Measurements from ENCODE around the gene S100A11.
"Not testable (repeated sequence)": the region's sequence is repeated elsewhere in the genome, so short reads cannot be mapped to it uniquely, and the experiment has no call there.

Gene S100A11

DNA sequence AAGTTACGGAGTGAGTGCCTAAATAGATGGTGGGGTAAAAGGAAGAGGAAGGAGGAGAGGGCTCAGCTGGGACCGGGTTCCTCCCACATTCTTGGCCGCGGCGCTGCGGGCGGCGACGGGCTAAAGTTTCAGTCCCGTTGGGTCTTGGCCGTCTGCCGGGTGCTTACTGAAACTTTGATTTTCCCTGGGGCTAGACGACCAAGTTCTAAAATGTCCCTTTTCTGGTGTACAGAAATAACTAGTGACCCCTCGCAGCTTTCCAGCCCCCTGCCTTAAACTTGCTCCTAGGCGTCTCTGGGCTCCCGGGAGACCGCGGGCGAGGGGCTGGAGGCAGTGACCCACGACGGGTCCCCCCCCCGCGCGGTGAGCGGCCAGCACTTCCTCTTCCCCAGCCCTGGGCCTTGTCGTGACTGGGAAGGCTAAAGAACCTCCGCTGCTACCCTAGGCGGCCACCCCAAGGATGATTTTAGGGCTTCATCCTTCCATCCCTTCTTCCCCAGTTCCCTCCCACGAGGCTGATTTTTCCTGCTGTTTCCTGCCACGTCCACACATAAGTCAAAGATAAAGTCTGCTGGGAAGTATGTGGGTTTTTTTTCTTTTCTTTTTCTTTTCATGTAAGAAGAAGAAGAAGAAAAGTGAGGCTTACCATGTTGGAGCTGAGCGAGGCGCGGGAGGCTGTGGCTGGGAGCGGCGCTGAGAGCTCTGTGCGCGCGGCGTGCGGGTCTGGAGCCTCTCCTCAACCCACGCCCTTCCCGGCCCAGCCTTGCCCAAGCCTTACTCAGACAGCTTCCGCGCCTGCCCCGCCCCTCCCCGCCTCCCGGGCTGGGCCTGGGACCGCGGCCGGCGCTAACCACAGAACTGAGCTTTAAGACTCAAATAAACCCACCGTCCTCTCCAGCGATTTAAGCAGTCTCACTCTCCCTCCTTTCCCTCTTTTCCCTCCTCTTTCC lies at the start of gene S100A11:
Gene S100A11 (minus strand): TSS at position 738 of the 950 bp plus-strand sequence. CDS start 89 bp downstream, at position 649.
- no peak for FAIRE-seq

DNA sequence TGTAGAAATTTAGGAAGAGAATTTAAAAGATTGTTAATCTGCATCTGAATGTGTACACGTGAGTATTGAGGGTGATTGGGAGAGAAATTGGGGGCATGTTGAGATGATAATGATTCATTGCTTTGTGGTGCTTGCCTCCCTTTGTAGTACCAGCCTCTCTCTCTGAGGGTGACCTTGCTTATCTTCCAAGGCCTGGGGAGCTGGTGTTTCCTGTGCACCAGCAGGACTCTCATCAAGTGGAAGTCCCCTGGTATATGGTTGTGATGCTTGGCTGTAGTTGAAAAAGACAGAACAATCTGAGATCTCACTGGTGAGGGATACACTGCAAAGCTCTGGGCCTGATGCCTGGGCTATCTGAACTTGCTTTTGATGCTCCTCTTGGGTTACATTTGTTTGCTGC lies 48.0 kb upstream of the S100A11 start:
- FAIRE-seq: no peak

DNA sequence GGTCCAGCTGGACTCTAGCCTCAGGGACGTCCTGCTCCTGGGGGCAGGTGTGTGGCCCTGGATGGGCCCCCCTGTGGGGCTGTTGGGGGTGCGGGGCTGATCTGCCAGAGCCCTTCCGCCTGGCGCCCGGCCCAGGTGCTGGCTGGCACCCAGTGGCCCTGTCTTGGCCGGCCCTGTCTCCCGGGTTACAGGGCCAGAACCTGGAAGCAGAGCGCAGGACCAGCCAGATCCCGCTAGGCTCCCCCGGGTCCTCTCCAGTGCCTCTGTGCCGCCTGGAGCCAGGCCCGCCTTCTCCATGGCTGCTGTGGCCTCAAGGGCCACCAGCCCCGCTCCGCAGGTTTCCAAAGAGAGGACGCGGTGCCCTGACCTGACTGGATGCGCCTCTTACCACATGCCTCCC lies 44.2 kb upstream of the S100A11 start:
- not testable (repeated sequence) for FAIRE-seq

DNA sequence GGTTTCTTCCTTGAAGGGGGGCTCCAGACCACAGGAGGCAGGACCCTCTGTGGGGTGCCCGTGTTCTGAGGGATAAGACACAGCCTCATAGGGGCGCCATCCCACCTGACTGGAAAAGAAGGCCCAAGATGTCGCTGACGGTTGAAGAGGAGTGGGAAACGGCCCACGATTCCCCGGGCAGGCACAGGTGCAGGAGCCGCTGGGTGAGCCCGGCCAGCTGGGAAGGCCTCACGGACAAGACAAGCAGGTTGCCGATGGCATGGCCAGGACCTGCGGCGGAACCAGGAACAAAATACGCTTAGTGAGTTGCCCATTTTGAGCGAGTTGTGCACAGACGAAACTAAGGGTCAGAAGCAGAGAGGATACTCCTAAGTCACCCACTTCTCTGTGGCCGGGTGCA lies 43.7 kb upstream of the S100A11 start:
- not testable (repeated sequence) for FAIRE-seq

DNA sequence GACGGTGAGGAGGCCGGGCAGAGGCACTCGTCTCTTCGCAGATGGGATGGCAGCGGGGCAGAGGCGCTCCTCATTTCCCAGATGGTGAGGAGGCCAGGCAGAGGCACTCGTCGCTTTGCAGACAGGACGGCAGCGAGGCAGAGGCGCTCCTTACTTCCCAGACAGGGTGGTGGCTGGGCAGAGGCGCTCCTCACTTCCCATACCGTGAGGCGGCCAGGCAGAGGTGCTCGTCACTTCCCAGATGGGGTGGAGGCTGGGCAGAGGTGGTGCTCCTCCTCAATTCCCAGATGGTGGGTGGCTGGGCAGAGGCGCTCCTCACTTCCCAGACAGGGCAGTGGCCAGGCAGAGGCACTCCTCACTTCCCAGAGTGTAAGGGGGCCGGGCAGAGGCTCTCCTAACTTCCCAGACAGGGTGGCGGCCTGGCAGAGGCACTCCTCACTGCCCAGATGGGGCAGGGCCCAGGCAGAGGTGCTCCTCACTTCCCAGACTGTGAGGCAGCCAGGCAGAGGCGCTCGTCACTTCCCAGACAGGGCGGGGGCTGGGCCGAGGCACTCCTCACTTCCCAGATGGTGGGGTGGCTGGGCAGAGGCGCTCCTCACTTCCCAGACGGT lies 42.1 kb upstream of the S100A11 start:
- FAIRE-seq: no peak

- no peak for FAIRE-seq
Measured at GRCh38 chr1:152072311-152072710, 35.5 kb upstream of the S100A11 start.

GRCh38 chr1:152071123-152071522 lies 34.3 kb upstream of the S100A11 start:
- no peak for FAIRE-seq

GRCh38 chr1:152067929-152068328 lies 31.1 kb upstream of the S100A11 start:
- no peak for FAIRE-seq

DNA sequence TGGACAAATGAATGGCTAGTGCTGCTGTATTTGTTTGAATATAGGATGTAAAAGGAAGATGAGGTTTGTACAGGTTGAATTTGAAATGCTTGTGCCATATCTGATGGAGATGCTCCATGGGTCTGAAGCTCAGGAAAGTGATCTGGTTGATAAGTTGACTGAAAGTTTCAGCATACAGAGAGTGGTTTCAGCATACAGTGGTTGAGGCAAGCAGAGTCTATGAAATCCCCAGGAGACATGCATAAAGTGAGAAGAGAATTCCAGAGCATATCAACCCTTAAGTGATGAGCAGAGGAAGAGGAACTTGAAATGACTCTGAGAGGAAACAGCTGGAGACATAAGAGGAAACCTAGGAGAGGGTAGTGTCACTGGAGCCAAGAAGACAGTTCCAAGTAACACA lies 30.3 kb upstream of the S100A11 start:
- FAIRE-seq: no peak

DNA sequence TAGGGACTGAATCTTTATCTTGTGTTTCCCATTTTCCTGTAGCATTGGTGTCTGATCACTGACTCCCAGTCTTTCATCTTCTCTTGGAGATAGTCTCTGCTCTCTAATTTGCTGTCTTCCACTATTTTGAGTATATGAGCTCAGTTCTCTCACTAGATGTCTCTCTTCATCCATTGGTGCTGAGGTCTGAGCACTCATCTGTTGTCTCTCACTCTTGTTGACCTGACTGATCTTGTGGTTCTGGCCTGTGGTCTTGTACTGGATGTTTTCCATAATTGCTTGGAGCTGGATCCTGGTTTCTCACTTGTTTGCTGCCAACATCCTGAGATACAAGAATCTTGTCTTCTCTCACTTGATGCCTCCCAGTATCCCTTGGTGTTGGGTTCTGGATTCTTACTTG lies 25.1 kb upstream of the S100A11 start:
- FAIRE-seq: no peak

GRCh38 chr1:152053375-152053774 lies 16.6 kb upstream of the S100A11 start:
- FAIRE-seq: no peak

DNA sequence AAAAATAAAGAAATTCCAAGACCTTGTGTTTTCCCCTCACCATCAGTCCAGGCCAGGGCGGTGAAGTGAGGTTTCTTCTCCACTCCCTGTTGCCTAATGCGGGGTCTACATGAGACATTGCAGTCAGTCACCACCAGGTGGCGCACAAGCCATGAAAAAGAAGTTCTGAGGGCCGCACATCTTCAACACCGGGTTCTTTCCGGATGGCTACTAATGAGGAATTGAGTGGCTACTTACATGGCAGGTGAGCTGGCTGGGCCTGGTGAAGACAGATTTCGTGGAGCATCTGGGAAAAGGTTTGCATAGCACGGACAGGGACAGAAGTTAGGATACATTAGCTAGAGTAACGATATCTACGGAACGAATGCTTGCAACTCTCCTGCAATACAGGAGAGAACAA lies 15.8 kb upstream of the S100A11 start:
- peak; percentile 89 for FAIRE-seq

DNA sequence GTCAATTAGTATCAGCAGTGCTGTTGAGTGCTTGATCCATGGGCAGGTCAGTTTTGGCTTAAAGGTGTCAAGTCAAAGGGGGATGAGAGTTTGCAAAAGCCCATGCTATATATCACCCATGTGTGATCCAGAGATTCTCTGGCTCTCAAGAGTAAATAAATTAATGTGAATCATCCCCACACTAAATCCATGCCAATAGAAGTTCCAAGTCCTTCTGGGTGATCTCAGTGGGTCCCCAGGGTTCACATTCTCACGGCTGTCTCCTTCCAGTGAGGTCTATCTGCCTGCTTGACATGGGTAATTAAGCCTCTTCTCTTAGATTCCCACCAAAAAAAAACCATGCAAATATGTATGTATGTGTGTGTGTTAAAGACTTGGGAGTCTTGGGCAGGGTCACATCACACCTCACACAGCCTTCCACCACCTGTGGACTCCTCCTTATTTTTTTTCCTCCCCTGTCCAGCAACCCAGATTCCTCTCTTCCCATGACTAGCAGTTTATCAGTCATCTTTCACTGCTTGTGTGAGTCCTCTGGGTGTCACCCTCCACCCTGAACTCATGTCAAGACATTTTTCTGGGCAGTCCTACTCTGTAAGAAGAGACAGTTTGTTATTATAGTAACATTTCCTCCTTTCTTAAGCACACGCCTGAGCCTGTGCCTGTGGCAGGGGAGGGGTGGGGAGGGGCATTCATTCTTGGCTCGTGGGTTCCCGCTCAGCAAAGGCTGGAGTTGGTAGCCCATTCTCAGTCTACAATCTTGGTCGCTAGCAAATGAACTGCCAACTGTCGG lies 14.3 kb upstream of the S100A11 start:
- no peak for FAIRE-seq

GRCh38 chr1:152049291-152050083 lies 12.7 kb upstream of the S100A11 start:
- no peak for FAIRE-seq

DNA sequence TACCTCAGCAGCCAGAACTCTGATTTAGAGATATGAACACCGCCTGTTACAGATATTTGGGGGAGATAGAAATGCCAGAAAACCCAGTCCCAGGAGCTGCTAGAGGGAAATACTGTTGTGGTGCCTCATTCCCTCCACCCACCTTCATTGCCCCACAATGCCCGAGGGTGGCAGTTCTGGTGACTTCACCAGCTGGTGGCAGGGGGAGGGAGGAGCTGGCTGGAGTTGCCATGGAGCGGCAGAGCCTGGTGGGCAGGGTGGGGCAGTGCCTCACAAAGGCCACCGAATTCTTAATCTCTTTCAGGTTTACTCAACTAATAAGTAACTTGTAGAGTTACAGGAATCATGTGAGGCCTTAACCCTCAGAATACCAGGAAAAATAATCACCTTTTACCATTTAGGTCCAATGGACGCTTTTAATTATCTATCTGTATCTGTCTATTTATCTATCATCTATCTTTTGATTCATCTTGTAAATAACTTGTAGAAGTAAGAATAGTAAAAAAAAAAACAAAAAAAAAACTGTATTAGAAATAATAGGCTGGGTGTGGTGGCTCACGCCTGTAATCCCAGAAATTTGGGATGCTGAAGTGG lies 11.7 kb upstream of the S100A11 start:
- FAIRE-seq: no peak

GRCh38 chr1:152047730-152048415 lies 11.1 kb upstream of the S100A11 start:
- FAIRE-seq: no peak

DNA sequence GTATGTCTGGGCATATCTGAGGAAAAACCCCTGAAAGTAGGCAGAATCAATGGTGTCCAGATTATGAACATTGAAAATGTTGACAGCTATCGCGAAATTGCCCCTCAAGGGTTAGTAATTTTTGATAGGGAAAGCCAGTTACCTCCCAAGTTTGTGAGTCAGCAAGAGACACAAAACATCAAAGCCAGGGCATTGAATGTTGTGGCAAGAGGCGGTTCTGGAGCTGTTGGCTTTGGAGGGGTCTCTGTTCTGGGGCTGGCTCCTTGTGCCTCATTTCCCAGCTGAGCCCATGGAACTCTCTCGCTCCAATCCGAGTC lies 10.6 kb upstream of the S100A11 start:
- no peak for FAIRE-seq

- FAIRE-seq: no peak
Measured at GRCh38 chr1:152044386-152044785, 7.6 kb upstream of the S100A11 start.

DNA sequence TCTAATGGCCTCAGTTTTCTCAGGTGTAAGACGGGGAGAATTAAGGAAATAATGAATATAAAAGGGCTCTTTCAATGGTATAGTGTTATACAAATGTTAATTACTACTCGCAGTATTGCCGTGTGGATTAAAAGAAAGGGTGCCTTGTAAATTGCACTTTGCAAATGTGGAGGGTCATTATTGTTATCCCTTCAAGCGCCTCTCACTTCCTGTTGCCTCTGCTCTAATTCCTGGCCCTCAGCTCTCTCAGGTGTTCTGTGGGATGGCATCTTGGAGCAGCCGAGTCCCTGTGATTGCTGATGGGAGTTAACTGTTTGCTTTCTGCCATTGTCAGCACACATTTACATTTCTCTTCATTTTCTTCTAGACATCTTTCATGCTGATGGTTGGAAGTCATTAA lies 7.1 kb upstream of the S100A11 start:
- no peak for FAIRE-seq

GRCh38 chr1:152042030-152042429 lies 5.2 kb upstream of the S100A11 start:
- no peak for FAIRE-seq

DNA sequence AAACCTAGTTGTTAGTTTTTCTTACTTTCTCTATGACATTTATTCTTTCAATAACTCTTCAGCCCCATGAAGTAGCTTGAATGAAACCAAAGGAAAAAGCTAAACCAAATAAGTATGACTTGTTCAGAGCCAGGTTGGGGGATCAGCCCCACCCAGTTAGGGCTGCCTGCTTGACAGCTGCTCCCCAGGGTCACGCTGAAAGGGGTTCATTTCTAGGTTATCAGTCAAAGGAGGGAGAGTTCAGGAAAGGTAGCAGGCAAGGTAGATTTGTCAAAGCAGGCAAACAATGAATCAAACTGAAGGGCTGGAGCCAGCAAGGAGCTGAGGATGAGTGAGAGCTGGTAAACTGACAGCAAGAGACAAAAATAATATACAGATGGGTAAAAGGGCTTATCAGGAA lies 3.1 kb upstream of the S100A11 start:
- FAIRE-seq: no peak

DNA sequence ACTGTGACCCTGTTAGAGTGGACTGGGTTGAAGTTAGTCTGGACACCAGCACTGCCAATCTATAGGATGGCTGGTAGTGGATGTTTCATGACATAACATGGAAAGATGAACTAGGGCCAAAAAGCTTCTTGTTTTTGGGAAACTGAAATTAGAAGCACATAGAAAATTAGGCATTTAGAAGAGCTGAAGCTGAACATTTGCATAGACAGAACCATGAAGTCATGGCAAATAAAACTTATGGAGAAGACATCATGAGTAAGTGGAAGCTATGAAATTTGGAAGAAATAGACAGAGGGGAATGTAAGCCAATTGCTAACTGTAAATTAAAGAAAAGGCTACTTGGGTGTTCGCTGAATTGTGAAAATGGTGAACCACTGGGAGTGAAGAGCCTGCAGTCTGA lies 2.7 kb upstream of the S100A11 start:
- no peak for FAIRE-seq

Data from islet of Langerhans (tissue), 1 donor.